Breast epithelium (tissue), 3 donors: Measurements from ENCODE around the gene FAM111A.

Source experiments
- CTCF ChIP-seq, 3 donors: fragments of 450-650 bp; IDR thresholded peaks; one replicate each; pipeline ENCODE4 v1.5.1; 2016 to 2017; ENCODE audit warnings: antibody characterized with exemption in 3 of 3, mild to moderate bottlenecking in 3 of 3, moderate library complexity in 3 of 3
- POLR2A ChIP-seq: fragments of 450-650 bp; IDR thresholded peaks from one replicate; pipeline ENCODE4 v1.6.1; 2016; ENCODE audit warnings: antibody characterized with exemption, mild to moderate bottlenecking, moderate library complexity

DNA sequence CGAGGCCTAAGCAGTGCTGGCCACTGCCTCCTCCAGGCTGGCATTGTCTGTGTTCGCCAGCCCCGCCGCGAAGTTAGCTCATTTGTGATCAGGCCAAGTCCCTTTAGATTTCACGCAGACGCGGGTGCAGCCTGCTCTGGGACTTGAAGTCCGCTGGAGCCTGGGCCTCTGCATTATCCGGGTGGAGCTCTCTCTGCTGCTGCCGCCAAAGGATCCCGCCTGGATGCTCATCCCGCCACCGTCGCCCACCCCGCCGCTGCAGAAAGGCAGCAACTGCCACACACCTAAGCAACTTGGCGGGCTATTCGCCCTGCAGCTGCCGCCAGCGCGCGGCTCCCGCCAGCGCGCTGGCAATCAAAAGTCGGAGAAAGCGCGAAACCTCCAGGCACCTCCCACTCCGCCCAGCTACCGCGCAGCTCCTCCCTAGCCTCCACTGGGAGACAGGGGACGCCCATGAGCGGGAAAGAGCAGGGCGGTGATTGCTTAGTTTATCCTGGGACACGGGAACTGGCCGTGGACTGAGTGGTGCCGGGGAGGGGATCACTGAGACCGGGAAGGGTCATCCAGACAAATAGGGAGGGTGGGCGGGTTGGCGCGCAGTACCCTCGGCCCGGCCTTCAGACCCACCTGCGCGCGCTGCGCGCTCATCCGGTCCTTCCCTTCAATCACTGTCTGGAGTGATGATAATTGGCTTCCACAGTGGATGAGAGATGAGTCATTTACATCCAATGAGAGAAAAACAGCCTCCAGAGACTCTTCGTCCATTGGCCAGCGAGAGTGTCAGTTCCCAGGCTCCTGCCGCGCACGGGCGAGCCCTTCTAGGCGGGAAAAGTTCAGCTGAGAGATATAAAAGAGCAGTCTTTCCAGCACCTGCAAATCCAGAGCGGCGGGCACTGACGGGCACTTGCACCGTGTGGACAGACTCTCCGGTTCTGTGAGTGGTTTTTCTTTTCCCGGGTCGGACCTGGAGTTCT is 36.0 kb upstream of the FAM111A start, which contains the start of gene FAM111B:
- TF ChIP-seq POLR2A (no peak), CTCF (IDR thresholded peaks at IDR 0.05) (no peak)
